ENCODE data around the gene PRELID3B.

DNA sequence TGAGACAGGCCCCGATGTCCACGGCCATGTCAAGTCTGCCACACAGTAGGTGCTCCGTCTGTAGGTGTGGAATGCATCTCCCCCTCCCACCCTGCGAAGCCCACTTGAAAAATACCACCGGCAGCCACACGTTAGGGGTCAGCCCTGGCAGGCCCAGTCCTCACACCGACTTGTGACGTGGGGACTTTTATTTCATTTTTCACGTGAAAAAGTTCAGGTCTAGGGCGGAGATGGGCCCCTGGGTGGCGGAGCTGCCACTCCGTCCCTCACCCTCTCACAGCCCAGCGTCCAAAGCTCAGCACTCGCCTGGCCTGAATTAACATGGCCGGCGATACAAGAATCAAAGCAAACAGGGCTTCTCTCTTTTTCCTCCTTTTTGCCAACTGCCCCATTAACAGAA, 27.2 kb downstream of the PRELID3B start:
- TF ChIP-seq, protein P1, sequence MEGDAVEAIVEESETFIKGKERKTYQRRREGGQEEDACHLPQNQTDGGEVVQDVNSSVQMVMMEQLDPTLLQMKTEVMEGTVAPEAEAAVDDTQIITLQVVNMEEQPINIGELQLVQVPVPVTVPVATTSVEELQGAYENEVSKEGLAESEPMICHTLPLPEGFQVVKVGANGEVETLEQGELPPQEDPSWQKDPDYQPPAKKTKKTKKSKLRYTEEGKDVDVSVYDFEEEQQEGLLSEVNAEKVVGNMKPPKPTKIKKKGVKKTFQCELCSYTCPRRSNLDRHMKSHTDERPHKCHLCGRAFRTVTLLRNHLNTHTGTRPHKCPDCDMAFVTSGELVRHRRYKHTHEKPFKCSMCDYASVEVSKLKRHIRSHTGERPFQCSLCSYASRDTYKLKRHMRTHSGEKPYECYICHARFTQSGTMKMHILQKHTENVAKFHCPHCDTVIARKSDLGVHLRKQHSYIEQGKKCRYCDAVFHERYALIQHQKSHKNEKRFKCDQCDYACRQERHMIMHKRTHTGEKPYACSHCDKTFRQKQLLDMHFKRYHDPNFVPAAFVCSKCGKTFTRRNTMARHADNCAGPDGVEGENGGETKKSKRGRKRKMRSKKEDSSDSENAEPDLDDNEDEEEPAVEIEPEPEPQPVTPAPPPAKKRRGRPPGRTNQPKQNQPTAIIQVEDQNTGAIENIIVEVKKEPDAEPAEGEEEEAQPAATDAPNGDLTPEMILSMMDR (conservative IDR thresholded peaks at IDR 0.05): no peak
- TF ChIP-seq EZH2 (IDR thresholded peaks at IDR 0.05; ENCODE audit: low read depth): no peak

All from PC-9 (cell line).